ENCODE results near the gene BECN2.
A peak's percentile ranks its signal among the peaks of the same experiment; 100 is the strongest.

BECN2 gene

GRCh38 chr1:241963722-241964121 lies 6.2 kb downstream of the BECN2 start:
- H2AK5ac ChIP-seq (ENCODE audit: low read length, severe bottlenecking), result no peak overlapping the region

GRCh38 chr1:241964550-241965282 lies 7.1 kb downstream of the BECN2 start:
- Histone ChIP-seq H3K18ac (ENCODE audit: low read depth in 1 of 2, low read length in 2 of 2) (no peak overlapping the region), H2BK5ac (ENCODE audit: low read depth, low read length, poor library complexity, severe bottlenecking) (no peak overlapping the region), H2AFZ (ENCODE audit: low read depth, low read length) (no peak overlapping the region), H3K79me1 (replicated peaks; ENCODE audit: low read length, poor library complexity, severe bottlenecking) (no peaks in the 10 kb centered on the region), H4K91ac (ENCODE audit: low read length) (no peak overlapping the region), H4K8ac (ENCODE audit: low read length) (no peak overlapping the region), H2BK12ac (ENCODE audit: low read length in 2 of 2) (no peak overlapping the region), H3K4ac (ENCODE audit: low read depth in 1 of 2, low read length in 2 of 2) (no peak overlapping the region), H3K4me2 (ENCODE audit: low read length, poor library complexity, severe bottlenecking) (no peak overlapping the region), H3K9ac (ENCODE audit: low read length) (no peak overlapping the region), H2AK5ac (ENCODE audit: low read length, severe bottlenecking) (no peak overlapping the region), H3K27ac (ENCODE audit: low read length, poor library complexity, severe bottlenecking) (no peak overlapping the region), H3K4me3 (ENCODE audit: insufficient read depth in 1 of 2, low read depth in 1 of 2, low read length in 2 of 2) (no peak overlapping the region), H3K36me3 (ENCODE audit: control insufficient read depth in 1 of 2, insufficient read depth in 2 of 2, low read depth in 1 of 2, low read length in 2 of 2) (no peaks in the 10 kb centered on the region), H3K14ac (ENCODE audit: low read length in 2 of 2) (no peak overlapping the region), H3K4me1 (ENCODE audit: control insufficient read depth, insufficient read depth, low read depth, low read length) (no peaks in the 10 kb centered on the region), H3K9me3 (ENCODE audit: control insufficient read depth, low read length) (no peaks in the 10 kb centered on the region), H3K27me3 (ENCODE audit: control insufficient read depth in 1 of 2, insufficient read depth in 1 of 2, low read length in 2 of 2) (no peaks in the 10 kb centered on the region), H2BK15ac (ENCODE audit: low read depth, poor library complexity, severe bottlenecking) (no peak overlapping the region), H3K23ac (ENCODE audit: low read length in 2 of 2) (no peak overlapping the region), H2BK120ac (ENCODE audit: low read depth, low read length) (no peak overlapping the region)
- no peak for DNase-seq
- 88% methylated on average over 8 of the region's 8 CpGs for WGBS

More at GRCh38 chr1:241963722-241964121, 6.2 kb downstream of the BECN2 start:
- Histone ChIP-seq H2BK12ac (ENCODE audit: low read length in 2 of 2) (no peak overlapping the region), H3K14ac (ENCODE audit: low read length in 2 of 2) (no peak overlapping the region), H2AFZ (ENCODE audit: low read depth, low read length) (no peak overlapping the region), H3K4ac (ENCODE audit: low read depth in 1 of 2, low read length in 2 of 2) (no peak overlapping the region), H2BK5ac (ENCODE audit: low read depth, low read length, poor library complexity, severe bottlenecking) (no peak overlapping the region), H3K36me3 (ENCODE audit: control insufficient read depth in 1 of 2, insufficient read depth in 2 of 2, low read depth in 1 of 2, low read length in 2 of 2) (no peaks in the 10 kb centered on the region), H3K4me3 (ENCODE audit: insufficient read depth in 1 of 2, low read depth in 1 of 2, low read length in 2 of 2) (no peak overlapping the region), H2BK15ac (ENCODE audit: low read depth, poor library complexity, severe bottlenecking) (no peak overlapping the region), H3K9me3 (ENCODE audit: control insufficient read depth, low read length) (no peaks in the 10 kb centered on the region), H3K27me3 (ENCODE audit: control insufficient read depth in 1 of 2, insufficient read depth in 1 of 2, low read length in 2 of 2) (no peaks in the 10 kb centered on the region), H3K18ac (ENCODE audit: low read depth in 1 of 2, low read length in 2 of 2) (no peak overlapping the region), H3K27ac (ENCODE audit: low read length, poor library complexity, severe bottlenecking) (no peak overlapping the region), H3K4me2 (ENCODE audit: low read length, poor library complexity, severe bottlenecking) (no peak overlapping the region), H3K23ac (ENCODE audit: low read length in 2 of 2) (no peak overlapping the region), H3K79me1 (replicated peaks; ENCODE audit: low read length, poor library complexity, severe bottlenecking) (no peaks in the 10 kb centered on the region), H3K4me1 (ENCODE audit: control insufficient read depth, insufficient read depth, low read depth, low read length) (no peaks in the 10 kb centered on the region), H4K8ac (ENCODE audit: low read length) (no peak overlapping the region), H4K91ac (ENCODE audit: low read length) (no peak overlapping the region), H2BK120ac (ENCODE audit: low read depth, low read length) (no peak overlapping the region), H3K9ac (ENCODE audit: low read length) (no peak overlapping the region)
- no peak for DNase-seq

- Histone ChIP-seq H3K9me3 (ENCODE audit: control insufficient read depth, low read length) (no peaks in the 10 kb centered on the region), H2BK120ac (ENCODE audit: low read depth, low read length) (no peak overlapping the region), H2AFZ (ENCODE audit: low read depth, low read length) (no peak overlapping the region), H3K18ac (ENCODE audit: low read depth in 1 of 2, low read length in 2 of 2) (no peak overlapping the region), H3K9ac (ENCODE audit: low read length) (no peak overlapping the region), H3K36me3 (ENCODE audit: control insufficient read depth in 1 of 2, insufficient read depth in 2 of 2, low read depth in 1 of 2, low read length in 2 of 2) (no peaks in the 10 kb centered on the region), H3K4me2 (ENCODE audit: low read length, poor library complexity, severe bottlenecking) (no peak overlapping the region), H3K14ac (ENCODE audit: low read length in 2 of 2) (no peak overlapping the region), H3K27me3 (ENCODE audit: control insufficient read depth in 1 of 2, insufficient read depth in 1 of 2, low read length in 2 of 2) (no peaks in the 10 kb centered on the region), H2AK5ac (ENCODE audit: low read length, severe bottlenecking) (no peak overlapping the region), H3K79me1 (replicated peaks; ENCODE audit: low read length, poor library complexity, severe bottlenecking) (no peaks in the 10 kb centered on the region), H3K27ac (ENCODE audit: low read length, poor library complexity, severe bottlenecking) (no peak overlapping the region), H3K4me3 (ENCODE audit: insufficient read depth in 1 of 2, low read depth in 1 of 2, low read length in 2 of 2) (no peak overlapping the region), H4K8ac (ENCODE audit: low read length) (no peak overlapping the region), H3K4ac (ENCODE audit: low read depth in 1 of 2, low read length in 2 of 2) (no peak overlapping the region), H2BK5ac (ENCODE audit: low read depth, low read length, poor library complexity, severe bottlenecking) (no peak overlapping the region), H2BK15ac (ENCODE audit: low read depth, poor library complexity, severe bottlenecking) (no peak overlapping the region), H3K4me1 (ENCODE audit: control insufficient read depth, insufficient read depth, low read depth, low read length) (peaks cover 2% of the 10 kb centered on the region), H3K23ac (ENCODE audit: low read length in 2 of 2) (no peak overlapping the region), H4K91ac (ENCODE audit: low read length) (no peak overlapping the region), H2BK12ac (ENCODE audit: low read length in 2 of 2) (no peak overlapping the region)
- 78% methylated on average over 4 of the region's 4 CpGs for WGBS
- DNase-seq, result no peak
Measured at GRCh38 chr1:241968611-241969010, 11.0 kb downstream of the BECN2 start.

GRCh38 chr1:241972703-241973369 lies 15.3 kb downstream of the BECN2 start:
- Histone ChIP-seq H2AK5ac (ENCODE audit: low read length, severe bottlenecking) (no peak overlapping the region), H3K79me1 (replicated peaks; ENCODE audit: low read length, poor library complexity, severe bottlenecking) (no peaks in the 10 kb centered on the region), H2AFZ (ENCODE audit: low read depth, low read length) (no peak overlapping the region), H2BK12ac (ENCODE audit: low read length in 2 of 2) (no peak overlapping the region), H3K9me3 (ENCODE audit: control insufficient read depth, low read length) (no peaks in the 10 kb centered on the region), H3K27me3 (ENCODE audit: control insufficient read depth in 1 of 2, insufficient read depth in 1 of 2, low read length in 2 of 2) (no peaks in the 10 kb centered on the region), H3K4me3 (ENCODE audit: insufficient read depth in 1 of 2, low read depth in 1 of 2, low read length in 2 of 2) (no peak overlapping the region), H4K8ac (ENCODE audit: low read length) (no peak overlapping the region), H3K36me3 (ENCODE audit: control insufficient read depth in 1 of 2, insufficient read depth in 2 of 2, low read depth in 1 of 2, low read length in 2 of 2) (no peaks in the 10 kb centered on the region), H3K27ac (ENCODE audit: low read length, poor library complexity, severe bottlenecking) (peak overlapping the region; percentile 54), H3K9ac (ENCODE audit: low read length) (no peak overlapping the region), H3K14ac (ENCODE audit: low read length in 2 of 2) (no peak overlapping the region), H4K91ac (ENCODE audit: low read length) (no peak overlapping the region), H2BK15ac (ENCODE audit: low read depth, poor library complexity, severe bottlenecking) (no peak overlapping the region), H3K18ac (ENCODE audit: low read depth in 1 of 2, low read length in 2 of 2) (no peak overlapping the region), H3K23ac (ENCODE audit: low read length in 2 of 2) (no peak overlapping the region), H3K4ac (ENCODE audit: low read depth in 1 of 2, low read length in 2 of 2) (no peak overlapping the region), H2BK5ac (ENCODE audit: low read depth, low read length, poor library complexity, severe bottlenecking) (no peak overlapping the region), H3K4me2 (ENCODE audit: low read length, poor library complexity, severe bottlenecking) (no peak overlapping the region), H3K4me1 (ENCODE audit: control insufficient read depth, insufficient read depth, low read depth, low read length) (peaks cover 3% of the 10 kb centered on the region), H2BK120ac (ENCODE audit: low read depth, low read length) (no peak overlapping the region)
- WGBS, result 66% methylated on average over 5 of the region's 6 CpGs
- DNase-seq, result peak; percentile 21
